ENCODE measurements around the gene NR2F2. TPM values are rescaled to one million over a fixed set of nuclear protein-coding genes. Genes with fewer than 3 reads are reported as not detected.

NR2F2 gene
- total and polyA plus RNA-seq, 8 donors = 7.0 to 25.6 (median 14.0) TPM

DNA sequence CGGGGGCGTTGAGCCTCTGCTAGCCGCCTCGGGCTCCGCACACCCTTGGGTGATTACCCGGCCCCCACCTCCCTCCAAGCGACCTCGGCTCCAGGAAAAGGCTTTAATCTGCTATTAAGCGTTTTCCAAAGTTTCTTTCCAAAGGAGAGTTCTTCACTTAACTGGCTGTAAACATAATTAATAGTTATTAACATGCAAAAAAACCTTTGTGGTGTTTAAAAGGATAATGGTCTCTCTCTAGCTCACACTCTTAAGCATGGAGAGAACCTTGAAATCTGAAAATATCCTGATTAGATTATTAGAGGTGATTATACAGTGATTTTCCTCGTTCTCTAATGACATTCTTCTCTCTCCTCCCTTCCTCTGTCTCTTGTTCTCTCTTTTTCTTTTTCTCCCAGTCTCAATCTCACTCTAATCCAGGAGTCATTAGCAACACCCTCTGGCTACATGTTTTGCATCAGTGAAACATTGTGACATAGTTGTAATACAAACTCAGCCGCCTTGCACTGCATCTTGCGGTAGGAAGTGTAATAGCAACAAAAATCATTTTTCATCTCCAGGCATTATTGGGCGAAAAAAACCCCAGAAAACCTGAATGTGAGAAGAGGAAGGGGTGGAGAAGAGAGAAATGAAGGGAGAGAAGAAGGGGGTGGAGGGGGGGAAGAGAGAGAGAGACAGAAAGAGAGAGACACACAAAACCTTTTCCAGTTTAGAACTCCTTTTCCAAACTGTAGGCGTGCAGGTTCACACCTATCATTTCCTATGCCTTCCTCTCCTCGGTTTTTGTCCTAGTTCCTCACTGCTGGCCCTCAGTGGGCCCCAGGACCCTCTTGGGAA, 24.4 kb downstream of the NR2F2 start:
- DNase-seq (no peak), FAIRE-seq (no peak), ATAC-seq (peak in 3 of 4 donors; percentile 18 to 40 (median 26))
- Histone ChIP-seq H3K4me3 (peak overlapping the region; percentile 16 to 52 (median 32)), H3K9me3 (no peaks in the 10 kb centered on the region), H3K27ac (peak overlapping the region in 3 of 4 donors; percentile 28 to 64 (median 29)), H3K36me3 (no peaks in the 10 kb centered on the region), H3K27me3 (peaks cover 0 to 22% (median 3%) of the 10 kb centered on the region in 4 donors), H3K4me1 (no peaks in the 10 kb centered on the region)
- WGBS, 2 donors = 30 to 37% methylated on average over 15 of the region's 15 CpGs
- intact Hi-C loops (cut with DNase I) = loop anchor here in 2 of 3 donors (10.0 kb wide), 2 partner anchors 880 to 1400 kb away; no protein-coding TSS in a partner anchor
- TF ChIP-seq, protein P1, sequence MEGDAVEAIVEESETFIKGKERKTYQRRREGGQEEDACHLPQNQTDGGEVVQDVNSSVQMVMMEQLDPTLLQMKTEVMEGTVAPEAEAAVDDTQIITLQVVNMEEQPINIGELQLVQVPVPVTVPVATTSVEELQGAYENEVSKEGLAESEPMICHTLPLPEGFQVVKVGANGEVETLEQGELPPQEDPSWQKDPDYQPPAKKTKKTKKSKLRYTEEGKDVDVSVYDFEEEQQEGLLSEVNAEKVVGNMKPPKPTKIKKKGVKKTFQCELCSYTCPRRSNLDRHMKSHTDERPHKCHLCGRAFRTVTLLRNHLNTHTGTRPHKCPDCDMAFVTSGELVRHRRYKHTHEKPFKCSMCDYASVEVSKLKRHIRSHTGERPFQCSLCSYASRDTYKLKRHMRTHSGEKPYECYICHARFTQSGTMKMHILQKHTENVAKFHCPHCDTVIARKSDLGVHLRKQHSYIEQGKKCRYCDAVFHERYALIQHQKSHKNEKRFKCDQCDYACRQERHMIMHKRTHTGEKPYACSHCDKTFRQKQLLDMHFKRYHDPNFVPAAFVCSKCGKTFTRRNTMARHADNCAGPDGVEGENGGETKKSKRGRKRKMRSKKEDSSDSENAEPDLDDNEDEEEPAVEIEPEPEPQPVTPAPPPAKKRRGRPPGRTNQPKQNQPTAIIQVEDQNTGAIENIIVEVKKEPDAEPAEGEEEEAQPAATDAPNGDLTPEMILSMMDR (IDR thresholded peaks at IDR 0.05) = no peak

DNA sequence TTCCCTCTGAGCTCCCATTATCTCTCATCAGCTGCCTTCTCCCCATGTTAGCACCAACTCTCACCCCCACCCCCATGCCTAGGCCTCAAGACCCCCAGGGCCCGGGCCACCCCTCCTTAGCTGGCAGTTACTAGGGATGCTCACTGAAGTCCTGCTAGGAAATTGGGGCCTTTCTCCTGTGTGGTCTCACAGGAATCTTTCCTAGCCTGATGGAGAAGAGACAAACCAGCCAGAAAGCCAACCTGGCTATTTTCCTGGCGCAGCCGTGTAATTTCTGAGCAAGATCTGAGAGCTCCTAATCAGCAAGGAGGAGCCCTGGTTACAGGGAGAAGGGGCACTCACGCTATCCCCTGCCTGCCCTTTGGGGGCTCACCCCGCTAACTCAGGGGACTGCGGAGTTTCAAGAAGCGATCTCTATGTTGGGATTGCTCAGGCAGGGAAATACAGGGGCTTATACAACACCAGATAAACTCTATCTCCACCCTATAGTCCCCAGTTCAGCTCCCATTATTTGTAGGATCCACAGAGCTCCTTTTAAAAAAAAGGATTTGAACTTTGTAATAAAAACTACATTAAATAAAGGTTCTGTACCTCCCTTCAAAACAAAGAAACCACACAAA, 25.2 kb downstream of the NR2F2 start:
- ATAC-seq = no peak
- no peak overlapping the region for H3K4me3 ChIP-seq
- peaks cover 0 to 29% (median 3%) of the 10 kb centered on the region in 4 donors for H3K27me3 ChIP-seq
- H3K36me3 ChIP-seq = no peaks in the 10 kb centered on the region
- 70 to 83% methylated on average over 7 of the region's 7 CpGs for WGBS, 2 donors
- H3K9me3 ChIP-seq = no peaks in the 10 kb centered on the region
- no peak for FAIRE-seq
- no peak for DNase-seq
- H3K27ac ChIP-seq = no peak overlapping the region
- no peaks in the 10 kb centered on the region for H3K4me1 ChIP-seq
- TF ChIP-seq, protein P1 (IDR thresholded peaks at IDR 0.05) = no peak
- intact Hi-C loops (cut with DNase I) = loop anchor here in 2 of 3 donors (10.0 kb wide), 2 partner anchors 879 to 1399 kb away; no protein-coding TSS in a partner anchor

GRCh38 chr15:96356494-96357455, 26.3 kb downstream of the NR2F2 start:
- DNase-seq = peak; percentile 67 to 97 (median 82)
- WGBS, 2 donors = 1 to 2% methylated on average over 67 of the region's 67 CpGs
- peak overlapping the region; percentile 37 to 76 (median 60) for H3K4me3 ChIP-seq
- H3K36me3 ChIP-seq = no peaks in the 10 kb centered on the region
- TF ChIP-seq, protein P1 (IDR thresholded peaks at IDR 0.05) = peak; percentile 89 to 99 (median 97)
- H3K27ac ChIP-seq = peak overlapping the region in 2 of 4 donors; percentile 36 to 57
- H3K27me3 ChIP-seq = peaks cover 0 to 39% (median 3%) of the 10 kb centered on the region in 4 donors
- ATAC-seq = peak; percentile 84 to 89 (median 86)
- H3K4me1 ChIP-seq = no peaks in the 10 kb centered on the region
- intact Hi-C loops (cut with DNase I) = loop anchor here in 2 of 3 donors (10.0 kb wide), 2 partner anchors 878 to 1398 kb away; no protein-coding TSS in a partner anchor
- no peak for FAIRE-seq
- no peaks in the 10 kb centered on the region for H3K9me3 ChIP-seq

- Histone ChIP-seq H3K36me3 (no peaks in the 10 kb centered on the region), H3K27me3 (peaks cover 0 to 42% (median 3%) of the 10 kb centered on the region in 4 donors), H3K4me1 (no peaks in the 10 kb centered on the region), H3K27ac (peak overlapping the region in 1 of 4 donors; percentile 1), H3K4me3 (peak overlapping the region in 1 of 4 donors; percentile 76), H3K9me3 (no peaks in the 10 kb centered on the region)
- TF ChIP-seq, protein P1 (IDR thresholded peaks at IDR 0.05) = no peak
- WGBS, 2 donors = 70% methylated on average over 31 of the region's 31 CpGs
- no peak for DNase-seq
- intact Hi-C loops (cut with DNase I) = loop anchor here in 2 of 3 donors (10.0 kb wide), 2 partner anchors 877 to 1397 kb away; no protein-coding TSS in a partner anchor
- ATAC-seq = no peak
- no peak for FAIRE-seq
These were observed 27.7 kb downstream of the NR2F2 start for GRCh38 chr15:96358001-96358801.
